H9 (cell line): ENCODE data around the gene KCNA2. TPM values are rescaled to one million over a fixed set of nuclear protein-coding genes. Genes with fewer than 3 reads are reported as not detected.

ENCODE experiments used
- DNase-seq: peaks from one replicate; pipeline ENCODE4 v3.0.0-alpha.2; 2017
- H2AFZ ChIP-seq: one replicate; pipeline ENCODE4 v1.6.1; 2013; ENCODE audit warnings: mild to moderate bottlenecking, low read length, control low read depth, moderate library complexity
- H2AK5ac ChIP-seq: 2 replicates; pipeline ENCODE4 v1.6.1; 2013; ENCODE audit warnings: low read length, control low read depth, mixed read lengths; ENCODE audit not compliant: insufficient read length
- H2BK120ac ChIP-seq: one replicate; pipeline ENCODE4 v1.6.1; 2013; ENCODE audit warnings: low read depth, mild to moderate bottlenecking, low read length, control low read depth, inconsistent platforms; ENCODE audit not compliant: poor library complexity, severe bottlenecking
- H2BK12ac ChIP-seq: 2 replicates; pipeline ENCODE4 v1.6.1; 2013; ENCODE audit warnings: low read length, control low read depth, mixed read lengths, low read depth; ENCODE audit not compliant: insufficient read length
- H2BK15ac ChIP-seq: 2 replicates; pipeline ENCODE4 v1.6.1; 2013; ENCODE audit warnings: low read depth, low read length, control low read depth
- H2BK20ac ChIP-seq: one replicate; pipeline ENCODE4 v1.6.1; 2013; ENCODE audit warnings: low read depth, mild to moderate bottlenecking, low read length, control low read depth, inconsistent platforms; ENCODE audit not compliant: poor library complexity, severe bottlenecking
- H2BK5ac ChIP-seq: 2 replicates; pipeline ENCODE4 v1.6.1; 2013; ENCODE audit warnings: low read length, control low read depth, mixed read lengths; ENCODE audit not compliant: insufficient read length
- H3K14ac ChIP-seq: 2 replicates; pipeline ENCODE4 v1.6.1; 2013; ENCODE audit warnings: low read length, control low read depth; ENCODE audit not compliant: insufficient read depth
- H3K18ac ChIP-seq: 2 replicates; pipeline ENCODE4 v1.6.1; 2013; ENCODE audit warnings: low read depth, mild to moderate bottlenecking, mixed read lengths, low read length, control low read depth; ENCODE audit not compliant: insufficient read length
- H3K23ac ChIP-seq: 2 replicates; pipeline ENCODE4 v1.6.1; 2013; ENCODE audit warnings: low read length, control low read depth, mixed read lengths, low read depth; ENCODE audit not compliant: insufficient read length
- H3K23me2 ChIP-seq: 2 replicates; pipeline ENCODE4 v1.6.1; 2013; ENCODE audit warnings: low read depth, mild to moderate bottlenecking, mixed read lengths, low read length, control low read depth; ENCODE audit not compliant: insufficient read length, poor library complexity, severe bottlenecking
- H3K27ac ChIP-seq: 2 replicates; pipeline ENCODE4 v1.5.1; 2013; ENCODE audit warnings: low read length, control low read depth, mixed read lengths, low read depth; ENCODE audit not compliant: insufficient read length
- H3K27me3 ChIP-seq: 2 replicates; pipeline ENCODE4 v1.6.1; 2013; ENCODE audit warnings: low read length, control low read depth, inconsistent platforms; ENCODE audit not compliant: insufficient read depth
- H3K4ac ChIP-seq: 2 replicates; pipeline ENCODE4 v1.6.1; 2013; ENCODE audit warnings: low read depth, mild to moderate bottlenecking, control low read depth, inconsistent platforms, low read length, moderate library complexity
- H3K4me1 ChIP-seq: 2 replicates; pipeline ENCODE4 v1.6.1; 2013; ENCODE audit warnings: low read length, control low read depth, inconsistent platforms; ENCODE audit not compliant: insufficient read depth
- H3K4me2 ChIP-seq: 2 replicates; pipeline ENCODE4 v1.6.1; 2013; ENCODE audit warnings: low read length, control low read depth, mixed read lengths; ENCODE audit not compliant: insufficient read length, insufficient read depth
- H3K56ac ChIP-seq: 2 replicates; pipeline ENCODE4 v1.6.1; 2013; ENCODE audit warnings: low read depth, mild to moderate bottlenecking, mixed read lengths, low read length, control low read depth; ENCODE audit not compliant: insufficient read length
- H3K79me1 ChIP-seq: 2 replicates; pipeline ENCODE4 v1.6.1; 2013; ENCODE audit warnings: low read depth, mild to moderate bottlenecking, moderate library complexity, low read length, control low read depth, inconsistent platforms; ENCODE audit not compliant: insufficient read depth, poor library complexity, severe bottlenecking
- H3K79me2 ChIP-seq: 2 replicates; pipeline ENCODE4 v1.6.1; 2013; ENCODE audit warnings: low read length, control low read depth, inconsistent platforms; ENCODE audit not compliant: insufficient read depth
- H3K9ac ChIP-seq: 2 replicates; pipeline ENCODE4 v1.6.1; 2013; ENCODE audit warnings: low read length, control low read depth, mixed read lengths; ENCODE audit not compliant: insufficient read length; ENCODE audit errors: extremely low read depth
- H3K9me3 ChIP-seq: one replicate; pipeline ENCODE4 v1.6.1; 2013; ENCODE audit warnings: low read depth, low read length, inconsistent platforms; ENCODE audit not compliant: control insufficient read depth
- H3T11ph ChIP-seq: one replicate; pipeline ENCODE4 v1.6.1; 2013; ENCODE audit warnings: mild to moderate bottlenecking, low read length, control low read depth, inconsistent platforms
- H4K20me1 ChIP-seq: one replicate; pipeline ENCODE4 v1.6.1; 2013; ENCODE audit not compliant: control insufficient read depth, insufficient read length, insufficient read depth
- H4K5ac ChIP-seq: 2 replicates; pipeline ENCODE4 v1.6.1; 2013; ENCODE audit warnings: low read depth, mild to moderate bottlenecking, mixed read lengths, low read length, control low read depth; ENCODE audit not compliant: insufficient read length
- H4K8ac ChIP-seq: replicated peaks from 2 replicates; pipeline ENCODE4 v1.6.1; 2013; ENCODE audit warnings: low read length, control low read depth, mixed read lengths, low read depth; ENCODE audit not compliant: insufficient read length
- H4K91ac ChIP-seq: 2 replicates; pipeline ENCODE4 v1.6.1; 2013; ENCODE audit warnings: low read depth, mild to moderate bottlenecking, moderate library complexity, mixed read lengths, low read length, control low read depth; ENCODE audit not compliant: insufficient read length
- H3K27ac Mint-ChIP-seq, 3 experiments: 2 replicates in 2 of 3; 3 replicates in 1 of 3; pipeline ENCODE4 v1.8.0; 2020 to 2021; ENCODE audit warnings: mixed read lengths in 3 of 3, mild to moderate bottlenecking in 1 of 3, moderate library complexity in 1 of 3
- H3K27me3 Mint-ChIP-seq: 2 replicates; pipeline ENCODE4 v1.8.0; 2021; ENCODE audit warnings: low read depth, mild to moderate bottlenecking, moderate library complexity, mixed read lengths
- H3K36me3 Mint-ChIP-seq, 3 experiments: 2 replicates in 2 of 3; 3 replicates in 1 of 3; pipeline ENCODE4 v1.8.0; 2020 to 2021; ENCODE audit warnings: low read depth in 3 of 3, mixed read lengths in 3 of 3; ENCODE audit not compliant: insufficient read depth in 1 of 3
- H3K4me1 Mint-ChIP-seq, 2 experiments: 2 replicates each; pipeline ENCODE4 v1.8.0; 2020; ENCODE audit warnings: mixed read lengths in 2 of 2
- H3K4me3 Mint-ChIP-seq, 2 experiments: 2 replicates in 1 of 2; 3 replicates in 1 of 2; pipeline ENCODE4 v1.8.0; 2020 to 2021; ENCODE audit warnings: mild to moderate bottlenecking in 2 of 2, mixed read lengths in 2 of 2, moderate library complexity in 1 of 2
- H3K9me3 Mint-ChIP-seq, 2 experiments: 2 replicates in 1 of 2; 3 replicates in 1 of 2; pipeline ENCODE4 v1.8.0; 2020; ENCODE audit warnings: mild to moderate bottlenecking in 2 of 2, mixed read lengths in 2 of 2, moderate library complexity in 1 of 2
- total RNA-seq: library from RNA; stranded (reverse); gene quantifications from 2 replicates; pipeline ENCODE4 v1.2.1, GENCODE V29; 2021
- TF ChIP-seq, protein P1 (sequence below): fragments of 200-600 bp; sonication (generic); conservative IDR thresholded peaks from 3 replicates; pipeline ENCODE4 v1.8.0; 2021; ENCODE audit warnings: antibody characterized with exemption, mild to moderate bottlenecking

The KCNA2 gene
- total RNA-seq, 1 experiment from 2014 or later: 0.33 TPM

DNA sequence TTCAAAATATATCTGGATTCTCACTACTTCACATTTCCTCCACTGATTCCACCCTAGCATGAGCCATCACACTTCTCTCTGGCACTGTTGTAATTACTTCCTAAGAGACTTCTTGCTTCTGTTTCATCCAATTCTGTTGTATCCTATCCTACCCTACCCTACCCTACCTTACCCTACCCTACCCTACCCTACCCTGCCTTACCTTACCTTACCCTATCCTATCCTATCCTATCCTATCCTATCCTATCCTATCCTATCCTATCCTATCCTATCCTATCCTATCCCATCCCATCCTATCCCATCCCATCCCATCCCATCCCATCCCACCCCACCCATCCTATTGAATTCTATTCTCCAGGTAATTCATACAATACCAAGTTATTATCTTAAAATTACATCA is 29.7 kb downstream of the KCNA2 start:
- H2BK5ac ChIP-seq: no peak overlapping the region
- no peaks in the 10 kb centered on the region for H3K9me3 ChIP-seq
- no peak overlapping the region for H3K18ac ChIP-seq
- H3K4me2 ChIP-seq: no peak overlapping the region
- H4K5ac ChIP-seq: no peak overlapping the region
- no peak overlapping the region for H3K27ac ChIP-seq
- no peak overlapping the region for H2BK15ac ChIP-seq
- no peaks in the 10 kb centered on the region for H3K79me2 ChIP-seq
- TF ChIP-seq, protein P1, sequence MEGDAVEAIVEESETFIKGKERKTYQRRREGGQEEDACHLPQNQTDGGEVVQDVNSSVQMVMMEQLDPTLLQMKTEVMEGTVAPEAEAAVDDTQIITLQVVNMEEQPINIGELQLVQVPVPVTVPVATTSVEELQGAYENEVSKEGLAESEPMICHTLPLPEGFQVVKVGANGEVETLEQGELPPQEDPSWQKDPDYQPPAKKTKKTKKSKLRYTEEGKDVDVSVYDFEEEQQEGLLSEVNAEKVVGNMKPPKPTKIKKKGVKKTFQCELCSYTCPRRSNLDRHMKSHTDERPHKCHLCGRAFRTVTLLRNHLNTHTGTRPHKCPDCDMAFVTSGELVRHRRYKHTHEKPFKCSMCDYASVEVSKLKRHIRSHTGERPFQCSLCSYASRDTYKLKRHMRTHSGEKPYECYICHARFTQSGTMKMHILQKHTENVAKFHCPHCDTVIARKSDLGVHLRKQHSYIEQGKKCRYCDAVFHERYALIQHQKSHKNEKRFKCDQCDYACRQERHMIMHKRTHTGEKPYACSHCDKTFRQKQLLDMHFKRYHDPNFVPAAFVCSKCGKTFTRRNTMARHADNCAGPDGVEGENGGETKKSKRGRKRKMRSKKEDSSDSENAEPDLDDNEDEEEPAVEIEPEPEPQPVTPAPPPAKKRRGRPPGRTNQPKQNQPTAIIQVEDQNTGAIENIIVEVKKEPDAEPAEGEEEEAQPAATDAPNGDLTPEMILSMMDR: no peak
- Mint-ChIP-seq H3K9me3 (peaks cover 5 to 9% of the 10 kb centered on the region in 2 experiments; a peak in 2 of 5 replicates), H3K27me3 (peaks cover 97% of the 10 kb centered on the region), H3K36me3 (peaks cover 0 to 6% (median 0%) of the 10 kb centered on the region in 3 experiments; a peak in 1 of 7 replicates), H3K27ac (no peak overlapping the region), H3K4me1 (no peaks in the 10 kb centered on the region), H3K4me3 (no peak overlapping the region)
- no peaks in the 10 kb centered on the region for H4K20me1 ChIP-seq
- H2AK5ac ChIP-seq: no peak overlapping the region
- H3K23me2 ChIP-seq: no peaks in the 10 kb centered on the region
- DNase-seq: no peak
- no peak overlapping the region for H4K91ac ChIP-seq
- no peaks in the 10 kb centered on the region for H3K4me1 ChIP-seq
- no peak overlapping the region for H2BK20ac ChIP-seq
- peaks cover 23% of the 10 kb centered on the region; the same call in 1 of the 2 replicates for H3K27me3 ChIP-seq
- H3K4ac ChIP-seq: no peak overlapping the region
- H2BK120ac ChIP-seq: no peak overlapping the region
- H3K14ac ChIP-seq: no peak overlapping the region
- no peak overlapping the region for H2BK12ac ChIP-seq
- H3K23ac ChIP-seq: no peak overlapping the region
- H3K56ac ChIP-seq: no peak overlapping the region
- H3T11ph ChIP-seq: no peak overlapping the region
- no peaks in the 10 kb centered on the region for H3K79me1 ChIP-seq
- no peak overlapping the region for H3K9ac ChIP-seq
- H2AFZ ChIP-seq: no peak overlapping the region
- no peak overlapping the region for H4K8ac ChIP-seq
